Cerebellar cortex (tissue), 1 donor: ENCODE measurements around the gene DEPP1.
A peak's percentile ranks its signal among the peaks of the same experiment; 100 is the strongest.

ENCODE experiments used
- DNase-seq: peaks from one replicate; pipeline ENCODE4 v3.0.0-alpha.2; 2015; ENCODE audit warnings: low spot score

DEPP1 gene

DNA sequence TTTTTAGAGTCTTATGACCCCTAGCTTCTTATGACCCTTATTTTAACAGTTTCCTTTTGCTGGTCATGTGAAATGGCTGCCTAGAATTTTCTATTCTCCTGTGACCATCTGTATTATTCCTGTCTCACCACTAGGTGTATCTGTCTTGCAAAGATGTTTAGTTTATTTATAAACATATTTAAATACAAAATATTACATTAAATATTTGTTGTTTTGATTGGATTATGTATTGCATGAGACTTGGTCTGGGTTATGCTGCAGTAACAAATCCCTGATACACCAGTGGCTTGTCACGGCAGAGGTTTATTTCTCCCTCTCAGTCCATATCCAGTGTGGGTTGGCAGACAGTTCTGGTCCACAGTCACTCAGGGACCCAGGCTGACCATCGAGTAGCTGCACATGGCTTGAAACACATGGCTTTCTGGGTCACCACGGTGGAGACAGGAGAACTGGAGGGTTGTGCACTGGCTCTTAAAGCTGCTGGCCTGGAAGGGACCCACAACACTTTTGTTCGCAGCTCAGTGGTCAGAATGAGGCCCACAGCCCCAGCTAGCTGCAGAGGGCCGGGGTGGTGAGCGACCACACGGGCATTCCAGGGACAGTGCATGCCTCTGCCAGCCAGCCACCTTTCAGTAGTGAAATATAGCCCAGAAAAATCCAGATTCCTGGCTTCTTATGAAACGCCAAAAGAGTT is 11.6 kb downstream of the DEPP1 start:
- DNase-seq = no peak

- no peak for DNase-seq
Observed at GRCh38 chr10:44966129-44966815, 12.3 kb downstream of the DEPP1 start.

DNA sequence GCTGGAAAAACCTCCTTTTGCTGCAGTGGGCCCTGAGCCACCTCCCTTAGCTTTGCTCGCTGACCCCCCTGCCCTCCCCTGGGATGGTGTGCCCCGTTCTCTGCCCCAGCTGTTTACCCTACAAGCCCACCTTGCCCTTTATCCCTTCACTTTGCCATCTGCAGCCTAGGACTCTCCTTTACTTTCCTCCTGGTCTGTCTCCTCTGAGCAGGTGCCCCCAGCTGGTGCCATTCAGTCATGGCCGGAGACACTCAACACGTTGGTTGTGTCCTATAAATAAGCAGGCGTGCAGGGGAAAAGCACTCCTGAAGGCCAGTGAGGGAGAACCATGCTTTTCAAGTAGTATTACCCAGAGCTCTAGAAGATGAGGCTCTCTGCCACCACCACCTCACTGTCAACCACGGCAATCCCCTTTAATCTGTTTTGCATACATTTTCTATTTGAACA is 12.9 kb downstream of the DEPP1 start:
- peak; percentile 58 for DNase-seq

GRCh38 chr10:44965104-44965503 is 13.5 kb downstream of the DEPP1 start:
- no peak for DNase-seq

- peak; percentile 86 for DNase-seq
Observed at GRCh38 chr10:44963772-44964633, 14.6 kb downstream of the DEPP1 start.

- peak; percentile 50 for DNase-seq
Observed at GRCh38 chr10:44962870-44963738, 15.5 kb downstream of the DEPP1 start.

DNA sequence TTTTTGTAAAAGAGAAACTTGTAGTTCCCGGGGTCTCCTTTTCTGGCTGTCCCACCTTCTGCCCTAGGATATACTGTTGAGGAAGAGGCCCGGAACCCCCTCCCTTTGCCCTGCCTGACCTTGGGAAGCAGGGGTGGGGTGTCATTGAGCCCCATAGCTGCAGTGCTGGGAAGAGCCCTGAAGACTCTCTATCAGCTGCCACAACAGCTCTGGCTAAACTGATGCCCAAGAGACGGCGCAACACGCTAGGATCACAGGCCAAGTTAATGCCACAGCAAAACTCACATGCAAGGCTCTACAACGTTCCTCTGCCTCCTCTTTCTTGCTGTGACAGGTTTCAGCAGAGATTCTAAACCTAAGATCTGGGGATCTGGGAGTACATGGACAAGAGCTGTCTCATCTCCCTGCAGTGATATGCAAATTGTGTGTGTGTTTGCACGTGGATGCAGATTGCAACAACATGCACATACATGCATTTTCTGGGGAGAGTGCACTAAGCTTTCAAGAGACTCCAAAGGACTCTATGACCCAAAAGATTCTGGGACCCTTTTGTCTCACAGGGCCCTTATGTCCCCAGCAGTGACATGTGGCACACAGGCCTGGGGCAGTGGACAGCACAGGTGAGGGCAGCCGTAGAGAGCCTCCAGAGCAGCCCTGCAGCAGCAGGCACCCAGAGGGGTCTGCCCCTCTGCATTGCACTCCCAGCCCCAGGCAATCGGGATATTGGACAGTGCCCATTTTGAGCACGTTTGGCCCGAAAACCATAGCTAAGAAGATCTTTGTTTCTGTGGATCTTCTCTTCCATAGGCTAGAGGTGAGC is 16.5 kb downstream of the DEPP1 start:
- peak; percentile 20 for DNase-seq

DNA sequence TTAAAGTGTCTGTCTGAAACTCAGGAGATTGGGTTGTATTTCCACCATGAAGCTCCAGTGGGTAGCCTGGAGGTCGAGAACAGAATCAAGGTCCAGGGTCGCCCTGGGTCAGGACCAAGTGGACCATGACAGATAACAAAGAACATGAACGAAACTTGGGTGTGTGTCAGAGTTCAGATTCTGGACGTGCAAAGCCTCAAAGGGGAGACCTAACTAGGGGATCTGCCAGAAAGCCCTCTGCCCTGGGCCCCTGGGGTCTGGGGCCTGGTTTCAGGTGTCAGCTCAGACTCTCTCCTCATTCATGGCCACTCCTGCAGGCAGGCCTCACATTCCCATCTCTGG is 17.4 kb downstream of the DEPP1 start:
- DNase-seq = no peak

GRCh38 chr10:44960482-44961229 is 18.0 kb downstream of the DEPP1 start:
- no peak for DNase-seq

GRCh38 chr10:44960088-44960460 is 18.5 kb downstream of the DEPP1 start:
- no peak for DNase-seq

- peak; percentile 92 for DNase-seq
Observed at GRCh38 chr10:44959247-44960087, 19.1 kb downstream of the DEPP1 start, which contains the start of gene RASSF4. Gene RASSF4, plus strand, starts transcription at chr10:44959802. Its CDS starts 10,401 bp downstream, at chr10:44970203.

DNA sequence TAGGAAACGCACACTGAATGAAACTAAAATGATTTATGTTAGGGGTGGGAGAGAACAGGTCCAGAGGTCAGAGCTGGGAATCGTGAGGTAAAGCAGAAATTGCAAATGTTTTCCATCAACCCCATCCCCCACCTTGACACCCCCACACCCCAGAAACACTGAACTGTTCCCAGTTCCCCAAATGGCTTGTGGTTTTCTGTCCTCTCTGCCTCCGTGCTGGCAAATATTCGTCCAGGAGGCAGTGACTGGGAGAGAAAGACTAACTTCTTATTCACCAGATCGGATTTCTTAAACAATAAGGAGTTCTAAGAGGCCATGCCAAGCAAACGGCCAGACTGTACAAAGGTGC is 19.7 kb downstream of the DEPP1 start:
- DNase-seq = no peak

- DNase-seq = peak; percentile 52
Observed at GRCh38 chr10:44958196-44958897, 20.3 kb downstream of the DEPP1 start.

DNA sequence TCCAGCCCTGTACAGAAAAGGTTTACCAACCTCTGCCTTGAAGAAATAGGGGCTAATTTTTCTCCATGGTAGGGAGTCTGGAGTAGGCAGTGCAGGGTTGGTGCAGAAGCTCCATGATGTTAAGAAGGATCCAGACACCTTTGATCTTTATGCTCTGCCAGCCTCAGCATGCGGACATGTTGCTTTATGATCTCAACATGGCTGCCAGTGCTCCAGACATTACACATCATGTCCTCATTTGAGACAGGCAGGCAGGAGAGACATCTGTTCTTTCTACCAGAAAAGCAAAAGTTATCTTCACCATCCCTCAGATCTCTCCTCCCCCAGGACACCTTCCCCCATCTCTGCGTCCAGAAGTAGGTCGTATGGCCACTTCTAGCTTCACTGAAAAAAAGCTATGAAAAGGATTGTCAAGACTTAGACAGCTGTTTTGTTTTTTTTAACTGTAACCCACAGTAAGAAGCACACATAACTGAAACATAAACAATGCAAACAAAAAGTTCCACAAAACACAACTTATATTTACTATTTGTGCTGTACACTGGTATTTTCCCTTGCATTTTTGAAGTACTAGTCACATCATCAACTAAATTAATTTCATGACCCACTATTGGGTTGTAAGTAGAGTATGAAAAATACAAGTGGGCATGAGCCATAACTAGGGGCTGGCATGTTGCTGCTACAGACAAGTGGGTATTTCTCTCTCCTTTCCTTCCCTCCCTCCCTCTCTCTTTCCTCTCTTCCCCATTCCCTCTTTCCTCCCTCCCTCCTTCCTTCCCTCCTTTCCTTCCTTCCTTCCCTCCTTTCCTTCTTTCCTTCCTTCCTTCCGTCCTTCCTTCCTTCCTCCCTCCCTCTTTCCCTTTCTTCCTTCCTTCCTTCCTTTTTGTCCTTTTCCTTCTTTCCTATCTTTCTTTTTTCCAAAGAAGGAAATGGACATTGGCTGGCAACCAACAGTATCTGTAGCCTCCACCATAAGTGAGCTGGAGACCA is 21.6 kb downstream of the DEPP1 start:
- DNase-seq = no peak

GRCh38 chr10:44956226-44956625 is 22.4 kb downstream of the DEPP1 start:
- DNase-seq = no peak

GRCh38 chr10:44955413-44956070 is 23.1 kb downstream of the DEPP1 start:
- peak; percentile 94 for DNase-seq

DNA sequence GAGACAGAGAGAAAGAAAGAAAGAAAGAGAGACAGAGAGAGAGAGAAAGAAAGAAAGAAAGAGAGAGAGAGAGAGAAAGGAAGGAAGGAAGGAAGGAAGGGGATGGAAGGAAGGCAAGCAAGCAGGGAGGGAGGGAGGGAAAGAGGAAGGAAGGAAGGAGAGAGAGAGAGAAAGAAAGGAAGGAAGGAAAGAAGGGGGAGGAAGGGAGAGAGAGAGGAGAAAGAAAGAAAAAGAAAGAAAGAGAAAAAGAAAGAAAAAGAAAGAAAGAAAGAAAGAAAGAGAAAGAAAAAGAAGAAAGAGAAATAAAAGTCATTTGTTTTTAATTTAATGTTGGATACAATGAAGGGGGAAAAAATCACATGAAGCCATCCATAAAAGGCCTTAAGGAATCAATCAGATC is 23.6 kb downstream of the DEPP1 start:
- no peak for DNase-seq
